GM12891 (cell line): ENCODE results near the gene ARHGAP19.

Experiments
- PAX5 ChIP-seq: IDR thresholded peaks from 2 replicates; pipeline ENCODE4 v1.6.1; 2011; ENCODE audit warnings: low read length, moderate library complexity, mild to moderate bottlenecking; ENCODE audit not compliant: insufficient read depth, severe bottlenecking
- POLR2A ChIP-seq: IDR thresholded peaks from 2 replicates; pipeline ENCODE4 v1.6.1; 2011; ENCODE audit warnings: low read depth, low read length, control low read depth
- POLR2AphosphoS5 ChIP-seq: IDR thresholded peaks from 2 replicates; pipeline ENCODE4 v1.6.1; 2011; ENCODE audit warnings: low read depth, low read length, control low read depth
- TAF1 ChIP-seq: IDR thresholded peaks from 2 replicates; pipeline ENCODE4 v1.6.1; 2011; ENCODE audit warnings: low read depth, low read length, control low read depth

DNA sequence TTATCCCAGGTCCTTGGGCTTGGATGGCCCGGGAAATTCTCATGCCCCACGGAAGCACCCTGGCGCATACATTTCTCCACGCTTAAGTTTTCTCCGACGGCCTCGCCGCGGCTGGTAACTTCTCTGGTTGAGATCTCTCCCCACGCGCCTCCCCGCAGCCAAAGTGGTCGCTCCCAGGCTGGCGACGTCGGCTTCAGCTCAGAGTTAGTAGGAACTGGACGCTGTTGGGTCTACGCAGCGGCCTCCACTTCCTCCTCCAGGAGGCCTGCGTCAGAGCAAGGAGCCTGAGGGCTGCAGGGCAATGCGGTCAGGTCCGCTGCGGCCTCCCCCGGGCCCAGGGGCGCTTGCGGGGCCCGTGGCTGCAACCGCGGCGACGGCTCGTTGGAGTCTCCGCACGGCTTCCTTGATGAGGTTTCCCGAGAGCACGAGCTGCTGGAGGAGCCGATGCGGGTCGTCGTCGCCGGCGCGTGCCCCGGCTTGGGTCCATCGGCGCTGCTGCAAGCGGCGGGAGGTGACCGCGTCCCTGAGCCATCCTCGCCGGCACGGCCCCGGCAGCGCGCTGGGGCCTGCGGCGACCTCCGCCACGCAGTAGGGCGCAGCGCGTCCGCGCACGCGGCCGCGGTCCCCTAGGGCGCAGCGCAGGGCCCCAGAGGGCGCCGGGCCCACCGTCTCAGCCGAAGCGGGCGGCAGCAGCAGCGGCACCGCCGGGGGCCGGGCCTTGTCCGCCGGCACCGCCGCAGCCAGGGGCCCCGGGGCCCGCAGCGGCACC lies 41.3 kb upstream of the ARHGAP19 start:
- TF ChIP-seq POLR2AphosphoS5 (no peak), TAF1 (no peak), PAX5 (no peak), POLR2A (no peak)
